GM21526 (cell line): ENCODE data around the gene CBR3.
"Not testable (repeated sequence)": the region's sequence is repeated elsewhere in the genome, so short reads cannot be mapped to it uniquely, and the experiment has no call there.

Experiments used
- ATAC-seq: cut with Tn5 transposase; IDR thresholded peaks from one replicate; pipeline ENCODE4 v1.9.1; 2021; ENCODE audit warnings: moderate library complexity; ENCODE audit not compliant: unreplicated experiment, low FRiP score

The CBR3 gene

GRCh38 chr21:36134803-36135390, at the start of gene CBR3:
Gene CBR3, plus strand, starts transcription at chr21:36135079. Its CDS starts 114 bp downstream, at chr21:36135193.
- no peak for ATAC-seq

GRCh38 chr21:36087362-36088138, 47.3 kb upstream of the CBR3 start:
- ATAC-seq: no peak

- ATAC-seq: no peak
Measured at GRCh38 chr21:36089946-36090345, 44.9 kb upstream of the CBR3 start.

- ATAC-seq: no peak
Measured at GRCh38 chr21:36092681-36093080, 42.2 kb upstream of the CBR3 start.

GRCh38 chr21:36093512-36093911, 41.4 kb upstream of the CBR3 start:
- no peak for ATAC-seq

GRCh38 chr21:36096398-36097290, 38.2 kb upstream of the CBR3 start:
- no peak for ATAC-seq

- no peak for ATAC-seq
Measured at GRCh38 chr21:36097427-36098181, 37.3 kb upstream of the CBR3 start.

GRCh38 chr21:36098182-36098532, 36.7 kb upstream of the CBR3 start:
- ATAC-seq: no peak

GRCh38 chr21:36099000-36099399, 35.9 kb upstream of the CBR3 start:
- no peak for ATAC-seq

GRCh38 chr21:36099695-36100211, 35.1 kb upstream of the CBR3 start:
- not testable (repeated sequence) for ATAC-seq

GRCh38 chr21:36100971-36101641, 33.8 kb upstream of the CBR3 start:
- no peak for ATAC-seq

GRCh38 chr21:36103434-36103833, 31.4 kb upstream of the CBR3 start:
- ATAC-seq: no peak

- ATAC-seq: no peak
Measured at GRCh38 chr21:36104317-36105300, 30.3 kb upstream of the CBR3 start.

GRCh38 chr21:36105327-36105842, 29.5 kb upstream of the CBR3 start:
- no peak for ATAC-seq

GRCh38 chr21:36109868-36110267, 25.0 kb upstream of the CBR3 start:
- ATAC-seq: no peak

GRCh38 chr21:36111238-36111637, 23.6 kb upstream of the CBR3 start:
- no peak for ATAC-seq

- no peak for ATAC-seq
Measured at GRCh38 chr21:36113647-36114428, 21.0 kb upstream of the CBR3 start.
